SK-N-SH (cell line): ENCODE measurements around the gene NRCAM. TPM values are rescaled to one million over a fixed set of nuclear protein-coding genes. Genes with fewer than 3 reads are reported as not detected.

Experiments used
- CTCF ChIA-PET: fragments of 300-600, 350-600 bp; formaldehyde crosslinking; extraction: SDS; loops from one replicate; lab custom pipeline; 2021; lab: Yijun Ruan, JAX
- POLR2A ChIA-PET: fragments of 350-600 bp; sonication (Branson Sonifier 250); formaldehyde crosslinking; extraction: SDS; loops from one replicate; lab custom pipeline; 2020; ENCODE audit warnings: antibody characterized with exemption, inconsistent platforms; lab: Yijun Ruan, JAX
- DNase-seq: peaks from one replicate; pipeline ENCODE4 v3.0.0; 2012
- H2AFZ ChIP-seq: fragments of 200-600 bp; sonication (generic); 2 replicates; pipeline ENCODE4 v1.8.1; 2016; ENCODE audit warnings: antibody characterized with exemption, mild to moderate bottlenecking, low read depth
- H3F3A ChIP-seq: fragments of 200-600 bp; sonication (generic); replicated peaks from 2 replicates; pipeline ENCODE3; 2016; ENCODE audit warnings: antibody characterized with exemption, mild to moderate bottlenecking; ENCODE audit not compliant: insufficient read depth
- H3K27ac ChIP-seq, 2 experiments: fragments of 200-500 bp in 1 of 2; fragments of 200-600 bp in 1 of 2; sonication (Bioruptor generic) in 1 of 2; sonication (generic), shearing (Covaris generic) in 1 of 2; 2 replicates each; pipeline versions ENCODE4 v1.5.1 to v1.6.1; 2014 to 2016; ENCODE audit warnings: low read depth in 2 of 2, inconsistent platforms in 1 of 2, low read length in 1 of 2, mild to moderate bottlenecking in 1 of 2, mixed read lengths in 1 of 2
- H3K27me3 ChIP-seq: fragments of 200-600 bp; sonication (generic), shearing (Covaris generic); 2 replicates; pipeline ENCODE4 v1.6.1; 2016; ENCODE audit warnings: mixed run types; ENCODE audit not compliant: insufficient read depth
- H3K36me3 ChIP-seq, 2 experiments: fragments of 200-500 bp in 1 of 2; fragments of 200-600 bp in 1 of 2; sonication (Bioruptor generic) in 1 of 2; sonication (generic) in 1 of 2; replicated peaks in 1 of 2; 2 replicates each; pipeline versions ENCODE3 to v1.5.1; 2014 to 2016; ENCODE audit warnings: low read length in 1 of 2, mild to moderate bottlenecking in 1 of 2; ENCODE audit not compliant: insufficient read depth in 2 of 2, control insufficient read depth in 1 of 2
- H3K4me1 ChIP-seq, 2 experiments: fragments of 200-500 bp in 1 of 2; fragments of 200-600 bp in 1 of 2; sonication (Bioruptor generic) in 1 of 2; sonication (generic), shearing (Covaris generic) in 1 of 2; 2 replicates each; pipeline versions ENCODE4 v1.5.1 to v1.6.1; 2014 to 2016; ENCODE audit warnings: low read depth in 1 of 2, low read length in 1 of 2, mixed run types in 1 of 2; ENCODE audit not compliant: insufficient read depth in 2 of 2, control insufficient read depth in 1 of 2
- H3K4me2 ChIP-seq: fragments of 200-600 bp; sonication (generic), shearing (Covaris generic); 2 replicates; pipeline ENCODE4 v1.6.1; 2017; ENCODE audit warnings: mixed run types
- H3K4me3 ChIP-seq, 2 experiments: fragments of 200-500 bp in 1 of 2; fragments of 200-600 bp in 1 of 2; sonication (Bioruptor generic) in 1 of 2; sonication (generic), shearing (Covaris generic) in 1 of 2; 2 replicates each; pipeline versions ENCODE4 v1.5.1 to v1.8.1; 2014 to 2016; ENCODE audit warnings: low read depth in 2 of 2, inconsistent platforms in 1 of 2, low read length in 1 of 2, mild to moderate bottlenecking in 1 of 2, mixed read lengths in 1 of 2, moderate library complexity in 1 of 2
- H3K79me2 ChIP-seq: fragments of 200-600 bp; sonication (generic); 2 replicates; pipeline ENCODE4 v1.8.1; 2017; ENCODE audit warnings: mild to moderate bottlenecking; ENCODE audit not compliant: insufficient read depth
- H3K9ac ChIP-seq: fragments of 200-600 bp; sonication (generic); 2 replicates; pipeline ENCODE4 v1.6.1; 2017; ENCODE audit warnings: mixed run types
- H3K9me2 ChIP-seq: fragments of 200-600 bp; sonication (generic); 2 replicates; pipeline ENCODE4 v1.6.1; 2017; ENCODE audit warnings: mixed run types
- H3K9me3 ChIP-seq: fragments of 200-600 bp; sonication (generic); 2 replicates; pipeline ENCODE4 v1.6.1; 2017; ENCODE audit warnings: mixed run types, mild to moderate bottlenecking, moderate library complexity
- H4K20me1 ChIP-seq: fragments of 200-600 bp; sonication (generic); 2 replicates; pipeline ENCODE4 v1.6.1; 2017; ENCODE audit warnings: mild to moderate bottlenecking, mixed run types; ENCODE audit not compliant: insufficient read depth
- CHD2 ChIP-seq: fragments of 150-350 bp; IDR thresholded peaks from 2 replicates; pipeline ENCODE4 v1.6.1; 2018; ENCODE audit warnings: low read length; ENCODE audit not compliant: partially characterized antibody
- EZH2phosphoT487 ChIP-seq: fragments of 200-600 bp; sonication (generic); IDR thresholded peaks from 2 replicates; pipeline ENCODE4 v1.6.1; 2017; ENCODE audit warnings: low read depth, mixed run types, mild to moderate bottlenecking, antibody characterized with exemption, moderate library complexity, borderline replicate concordance
- NFIC ChIP-seq: IDR thresholded peaks from 2 replicates; pipeline ENCODE4 v1.4.0; 2012; ENCODE audit warnings: borderline replicate concordance
- PBX3 ChIP-seq: IDR thresholded peaks from 2 replicates; pipeline ENCODE4; 2012
- REST ChIP-seq: IDR thresholded peaks from 2 replicates; pipeline ENCODE4 v1.6.1; 2012; ENCODE audit warnings: mild to moderate bottlenecking, low read depth, low read length, moderate library complexity
- RXRA ChIP-seq: IDR thresholded peaks from 2 replicates; pipeline ENCODE4 v1.4.0; 2012; ENCODE audit warnings: low read depth, mild to moderate bottlenecking, borderline replicate concordance
- SIN3A ChIP-seq: IDR thresholded peaks from 2 replicates; pipeline ENCODE4 v1.6.1; 2012; ENCODE audit warnings: low read depth, mild to moderate bottlenecking, low read length, moderate library complexity, borderline replicate concordance
- TCF12 ChIP-seq: IDR thresholded peaks from 2 replicates; pipeline ENCODE4 v1.4.0; 2012
- TEAD4 ChIP-seq: IDR thresholded peaks from 2 replicates; pipeline ENCODE4 v1.4.0; 2012; ENCODE audit warnings: mild to moderate bottlenecking, borderline replicate concordance; ENCODE audit not compliant: insufficient read depth
- YY1 ChIP-seq: IDR thresholded peaks from 2 replicates; pipeline ENCODE4 v1.4.0; 2012; ENCODE audit warnings: low read depth, mild to moderate bottlenecking
- ZBTB33 ChIP-seq: IDR thresholded peaks from 2 replicates; pipeline ENCODE4 v1.4.0; 2012; ENCODE audit warnings: low read depth, borderline replicate concordance
- WGBS: methylation state at CpG from one replicate; pipeline ENCODE4 v1.1.6; 2017; ENCODE audit warnings: low lambda C conversion rate; 5-methylcytosine and 5-hydroxymethylcytosine counted together
- polyA plus RNA-seq, 3 experiments: library from polyadenylated mRNA; depleted of rRNA; stranded (reverse); fragments of >200 nt; gene quantifications; 2 replicates each; pipeline ENCODE4 v1.2.3, GENCODE V29; 2012
- TF ChIP-seq, protein P1 (sequence below): IDR thresholded peaks from 2 replicates; pipeline ENCODE4 v1.4.0; 2012; ENCODE audit warnings: low read depth

Gene NRCAM
- polyA plus RNA-seq, 1 of the 3 experiments (the other 2 are of a cell fraction), result 1.1 TPM

GRCh38 chr7:108448584-108449505 lies 7.4 kb downstream of the NRCAM start (continued):
- TF ChIP-seq REST (no peak), CHD2 (no peak), SIN3A (no peak), TEAD4 (no peak), NFIC (no peak), EZH2phosphoT487 (no peak), TCF12 (no peak), ZBTB33 (no peak), PBX3 (no peak), RXRA (no peak)
- TF ChIP-seq, protein P1, sequence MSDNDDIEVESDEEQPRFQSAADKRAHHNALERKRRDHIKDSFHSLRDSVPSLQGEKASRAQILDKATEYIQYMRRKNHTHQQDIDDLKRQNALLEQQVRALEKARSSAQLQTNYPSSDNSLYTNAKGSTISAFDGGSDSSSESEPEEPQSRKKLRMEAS, result no peak

DNA sequence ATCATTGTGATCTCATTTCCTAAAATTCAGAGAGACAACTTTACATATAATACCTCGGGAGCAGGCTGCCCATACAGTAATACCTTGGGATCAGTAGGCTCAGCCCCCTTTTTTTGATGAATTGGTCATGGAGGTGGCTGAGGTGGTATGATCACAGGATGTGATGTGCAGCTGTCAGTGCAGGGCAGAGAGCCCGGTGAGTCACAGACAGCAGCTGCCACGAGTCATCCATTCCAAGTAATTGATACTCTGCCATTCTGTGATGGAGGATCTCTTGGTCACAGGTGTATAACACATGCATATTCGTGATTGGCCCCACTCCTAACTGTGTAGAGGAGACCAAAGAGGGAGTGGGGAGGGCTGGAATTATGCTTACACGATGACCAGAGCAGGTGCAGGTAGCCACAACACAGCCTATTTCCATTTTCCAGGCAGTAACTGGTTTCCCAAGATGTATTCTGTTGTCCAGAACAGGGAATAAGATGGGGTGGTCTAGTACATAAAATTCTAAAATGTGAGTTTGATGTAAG lies 14.1 kb downstream of the NRCAM start:
- H3K27me3 ChIP-seq, result no peaks in the 10 kb centered on the region
- no peaks in the 10 kb centered on the region for H3K9me2 ChIP-seq
- H3K79me2 ChIP-seq, result no peaks in the 10 kb centered on the region
- ChIA-PET CTCF (interaction anchor here (1.2 to 5.5 kb wide), 4 partner anchors 12 to 55 kb away, joined by 4 to 44 read pairs (median 7); partner anchors contain the start of gene NRCAM), POLR2A (no interaction called here)
- no peak overlapping the region for H3K4me3 ChIP-seq
- H3K4me2 ChIP-seq, result no peak overlapping the region
- no peak overlapping the region for H3K27ac ChIP-seq
- H3K4me1 ChIP-seq, result peaks cover 0 to 8% of the 10 kb centered on the region in 2 experiments; a peak in 2 of 4 replicates
- no peaks in the 10 kb centered on the region for H3K9me3 ChIP-seq
- H4K20me1 ChIP-seq, result no peaks in the 10 kb centered on the region
- no peak overlapping the region for H2AFZ ChIP-seq
- no peak overlapping the region for H3K9ac ChIP-seq
- H3K36me3 ChIP-seq, result no peaks in the 10 kb centered on the region
- 42% methylated on average over 5 of the region's 5 CpGs for WGBS
- TF ChIP-seq PBX3 (0 out of 2 replicates have a peak, but pooled peaks have one; percentile 7), RXRA (no peak), CHD2 (no peak), EZH2phosphoT487 (no peak), YY1 (no peak)
- DNase-seq, result no peak
- no peaks in the 10 kb centered on the region for H3F3A ChIP-seq
